Tibial nerve (tissue), 4 donors: ENCODE data around the gene HMGN2.

Source experiments
- EP300 ChIP-seq, 2 donors: sonication (generic); formaldehyde crosslinking; IDR thresholded peaks; one replicate each; pipeline ENCODE4 v1.6.1; 2017; ENCODE audit warnings: antibody characterized with exemption in 2 of 2, mild to moderate bottlenecking in 1 of 2
- POLR2A ChIP-seq, 2 donors: fragments of 450-650 bp; IDR thresholded peaks; one replicate each; pipeline ENCODE4 v1.6.1; 2017; ENCODE audit warnings: antibody characterized with exemption in 2 of 2, mild to moderate bottlenecking in 2 of 2, moderate library complexity in 2 of 2
- TF ChIP-seq, protein P1 (sequence below), 5 experiments: fragments of 200-600 bp in 3 of 5; fragments of 450-650 bp in 2 of 5; sonication (generic) in 3 of 5; IDR thresholded peaks; one replicate each; pipeline ENCODE4 v1.5.1; 2016 to 2019; ENCODE audit warnings: antibody characterized with exemption in 5 of 5, mild to moderate bottlenecking in 3 of 5, moderate library complexity in 2 of 5

DNA sequence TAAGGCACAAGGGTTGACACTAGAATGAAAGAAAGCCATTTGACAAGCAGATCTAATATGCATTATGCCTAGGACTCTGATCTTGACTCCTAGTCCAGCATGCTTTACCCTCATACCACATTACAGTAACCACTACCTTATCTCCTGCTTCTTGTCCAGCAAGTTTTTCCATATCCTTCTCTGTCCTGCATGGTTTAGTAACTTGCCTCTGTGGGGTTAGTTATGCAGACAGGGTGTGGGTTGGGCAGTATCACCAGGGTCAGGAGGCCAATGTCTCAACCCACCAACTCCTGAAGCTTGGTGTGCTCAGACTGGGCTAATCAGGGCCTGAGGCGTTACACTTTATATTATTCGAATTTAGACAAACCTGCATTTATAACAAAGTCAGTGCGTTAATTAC lies 21.3 kb upstream of the HMGN2 start:
- TF ChIP-seq POLR2A (IDR thresholded peaks at IDR 0.05) (no peak), EP300 (IDR thresholded peaks at IDR 0.05) (no peak)
- TF ChIP-seq, protein P1, sequence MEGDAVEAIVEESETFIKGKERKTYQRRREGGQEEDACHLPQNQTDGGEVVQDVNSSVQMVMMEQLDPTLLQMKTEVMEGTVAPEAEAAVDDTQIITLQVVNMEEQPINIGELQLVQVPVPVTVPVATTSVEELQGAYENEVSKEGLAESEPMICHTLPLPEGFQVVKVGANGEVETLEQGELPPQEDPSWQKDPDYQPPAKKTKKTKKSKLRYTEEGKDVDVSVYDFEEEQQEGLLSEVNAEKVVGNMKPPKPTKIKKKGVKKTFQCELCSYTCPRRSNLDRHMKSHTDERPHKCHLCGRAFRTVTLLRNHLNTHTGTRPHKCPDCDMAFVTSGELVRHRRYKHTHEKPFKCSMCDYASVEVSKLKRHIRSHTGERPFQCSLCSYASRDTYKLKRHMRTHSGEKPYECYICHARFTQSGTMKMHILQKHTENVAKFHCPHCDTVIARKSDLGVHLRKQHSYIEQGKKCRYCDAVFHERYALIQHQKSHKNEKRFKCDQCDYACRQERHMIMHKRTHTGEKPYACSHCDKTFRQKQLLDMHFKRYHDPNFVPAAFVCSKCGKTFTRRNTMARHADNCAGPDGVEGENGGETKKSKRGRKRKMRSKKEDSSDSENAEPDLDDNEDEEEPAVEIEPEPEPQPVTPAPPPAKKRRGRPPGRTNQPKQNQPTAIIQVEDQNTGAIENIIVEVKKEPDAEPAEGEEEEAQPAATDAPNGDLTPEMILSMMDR (IDR thresholded peaks at IDR 0.05), result no peak
